HG02610 (cell line): ENCODE data around the gene DDAH1.
"Not testable (repeated sequence)": the region's sequence is repeated elsewhere in the genome, so short reads cannot be mapped to it uniquely, and the experiment has no call there.

Experiments used
- ATAC-seq: cut with Tn5 transposase; IDR thresholded peaks from one replicate; pipeline ENCODE4 v1.9.1; 2021; ENCODE audit warnings: mild to moderate bottlenecking, moderate library complexity; ENCODE audit not compliant: unreplicated experiment

The DDAH1 gene

DNA sequence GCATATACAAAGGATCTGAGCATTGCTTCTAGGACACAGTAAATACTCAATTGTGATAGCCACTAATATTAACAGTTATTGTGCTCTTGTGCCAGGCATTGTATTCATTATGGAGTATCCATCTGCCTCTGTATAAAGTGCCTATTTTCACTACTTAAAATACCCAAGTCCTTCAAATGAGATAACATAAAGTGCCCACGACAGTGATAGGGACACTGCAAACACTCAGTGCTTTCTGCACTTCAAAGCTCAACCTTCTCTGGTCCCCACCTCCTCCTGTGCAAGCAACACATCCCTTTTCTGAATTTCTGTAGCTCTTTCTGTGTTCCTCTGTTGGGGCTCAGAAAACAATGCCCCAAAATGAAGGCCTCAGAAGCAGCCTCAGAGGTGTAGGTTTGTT is 6.6 kb upstream of the DDAH1 start:
- ATAC-seq, result no peak

DNA sequence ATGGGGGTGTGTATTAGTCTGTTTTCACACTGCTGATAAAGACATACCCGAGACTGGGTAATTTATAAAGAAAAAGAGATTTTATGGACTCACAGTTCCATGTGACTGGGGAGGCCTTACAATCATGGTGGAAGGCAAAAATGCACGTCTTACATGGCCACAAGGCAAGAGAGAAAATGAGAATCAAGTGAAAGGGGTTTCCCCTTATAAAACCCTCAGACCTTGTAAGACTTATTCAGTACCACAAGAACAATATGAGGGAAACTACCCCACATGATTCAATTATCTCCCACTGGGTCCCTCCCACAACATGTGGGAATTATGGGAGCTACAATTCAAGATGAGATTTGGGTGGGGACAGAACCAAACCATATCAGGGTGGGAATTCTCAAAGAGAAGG is 5.2 kb upstream of the DDAH1 start:
- not testable (repeated sequence) for ATAC-seq

DNA sequence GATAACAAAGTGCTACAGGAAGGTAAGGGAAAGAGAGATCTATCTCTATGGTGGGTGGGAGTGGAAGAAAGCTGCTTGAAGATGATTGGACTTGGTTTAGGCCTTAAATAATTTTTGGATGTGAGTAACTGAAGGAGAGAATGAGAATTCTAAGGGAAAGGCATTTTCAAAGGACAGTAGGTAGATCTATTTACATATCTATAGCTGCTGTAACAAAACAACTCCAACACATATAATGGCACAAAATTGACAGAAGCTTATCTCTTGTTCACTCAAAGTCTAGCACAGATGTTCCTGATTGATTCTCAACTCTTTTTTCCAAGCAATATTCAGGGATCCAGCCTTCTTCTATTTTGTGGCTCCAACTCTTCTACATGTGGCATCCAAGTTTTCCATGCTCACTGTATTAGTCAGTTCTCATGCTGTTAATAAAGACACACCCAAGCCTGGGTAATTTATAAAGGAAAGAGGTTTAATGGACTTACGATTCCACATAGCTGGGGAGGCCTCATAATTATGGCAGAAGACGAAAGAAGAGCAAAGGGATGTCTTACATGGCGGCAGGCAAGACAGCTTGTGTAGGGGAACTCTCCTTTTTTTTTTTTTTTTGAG is 3.1 kb upstream of the DDAH1 start:
- ATAC-seq, result no peak

DNA sequence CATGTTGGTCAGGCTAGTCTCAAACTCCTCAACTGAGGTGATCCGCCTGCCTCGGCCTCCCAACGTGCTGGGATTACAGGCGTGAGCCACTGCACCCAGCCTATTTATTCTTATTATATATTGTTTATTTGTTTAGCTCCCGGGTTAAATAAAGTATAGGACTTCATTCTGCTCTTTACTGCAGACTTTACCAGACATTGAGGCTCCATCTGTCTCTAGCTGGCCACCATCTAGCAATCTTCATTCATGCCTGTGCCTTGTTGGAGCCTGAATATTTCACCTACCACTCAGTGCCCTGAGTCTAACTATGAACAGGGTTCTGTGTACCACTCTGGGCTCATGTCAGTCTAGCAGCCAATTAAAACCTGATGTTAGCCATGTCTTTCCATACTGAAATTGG is 2.1 kb upstream of the DDAH1 start:
- no peak for ATAC-seq

DNA sequence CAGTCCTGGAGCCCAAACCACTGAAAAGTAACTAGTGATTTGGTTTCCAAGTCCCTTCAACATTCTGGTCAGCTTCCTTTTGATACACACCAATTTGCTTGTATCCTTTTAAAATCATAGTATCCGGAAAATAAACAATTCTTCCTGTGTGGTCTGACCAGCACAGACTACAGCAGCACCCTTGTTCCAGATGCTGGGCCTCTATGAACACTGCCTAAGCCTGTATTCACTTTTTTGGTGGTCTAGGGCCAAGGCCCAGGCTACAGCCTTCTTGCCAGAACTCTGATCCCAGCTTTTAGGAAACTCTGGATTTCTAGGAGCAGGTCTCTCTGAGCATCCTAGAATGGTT is 801 bp upstream of the DDAH1 start:
- no peak for ATAC-seq

DNA sequence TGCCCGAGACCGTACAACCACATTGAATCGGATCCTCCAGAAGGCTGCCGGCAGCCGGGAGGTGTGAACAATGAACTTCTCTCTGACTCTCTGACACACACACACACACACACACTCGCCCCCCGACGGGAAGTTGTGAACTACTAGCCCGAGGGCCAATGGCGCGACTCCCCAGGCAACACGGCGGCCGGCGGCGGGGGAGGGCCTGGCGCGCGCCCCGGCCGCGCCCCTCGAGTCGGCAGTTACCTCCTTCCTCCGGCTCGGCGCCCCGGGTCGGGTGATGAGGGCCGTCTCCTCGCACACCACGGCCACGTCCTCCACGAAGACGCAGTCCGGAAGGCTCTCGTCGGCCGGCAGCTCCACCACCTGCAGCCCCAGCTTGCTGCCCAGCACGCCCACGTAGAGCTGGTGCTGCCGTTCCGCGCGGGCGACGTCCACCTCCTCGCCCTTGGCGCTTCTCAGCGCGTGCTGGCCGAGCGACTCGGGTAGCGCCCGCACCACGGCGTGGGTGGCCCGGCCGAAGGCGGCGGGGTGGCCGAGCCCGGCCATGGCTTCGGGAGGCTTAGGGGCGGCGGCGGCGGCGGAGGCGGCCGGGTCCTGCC is 361 bp downstream of the DDAH1 start:
- peak; percentile 46 for ATAC-seq

DNA sequence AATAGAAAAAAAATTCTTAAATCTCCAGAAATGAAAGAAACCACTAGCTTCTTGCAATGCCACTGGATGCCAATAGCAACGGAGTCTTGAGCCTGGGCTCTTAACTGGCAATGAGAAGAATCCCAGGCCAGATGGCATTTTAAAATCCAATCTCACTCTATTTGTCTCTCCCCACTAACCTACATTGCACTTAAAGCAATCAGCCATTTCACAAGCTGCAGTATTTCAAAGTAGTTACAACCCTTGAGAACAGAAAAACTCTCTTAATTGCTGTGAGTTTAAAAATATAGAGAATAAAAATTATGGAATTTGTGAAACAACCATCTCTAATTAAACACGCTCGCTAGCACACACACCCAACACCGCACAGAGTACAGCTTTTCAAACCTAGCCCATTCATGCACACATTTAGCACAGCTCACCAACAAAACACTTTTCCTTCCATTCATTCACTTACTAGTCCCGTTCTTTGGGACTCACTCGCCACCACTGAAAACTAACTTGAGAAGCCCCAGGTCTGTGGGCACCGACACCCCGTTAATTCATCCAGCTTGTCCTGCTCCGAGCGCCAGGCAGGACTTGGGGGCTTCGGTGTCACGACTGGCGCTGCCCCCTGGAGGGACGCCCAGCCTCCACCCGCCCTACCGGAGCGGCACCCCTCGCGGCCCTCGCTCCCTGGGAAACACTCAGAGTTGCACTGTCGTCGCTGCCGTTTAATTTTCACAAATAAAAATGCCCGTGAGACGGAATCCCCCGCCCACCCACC is 1.0 kb downstream of the DDAH1 start:
- ATAC-seq, result no peak

DNA sequence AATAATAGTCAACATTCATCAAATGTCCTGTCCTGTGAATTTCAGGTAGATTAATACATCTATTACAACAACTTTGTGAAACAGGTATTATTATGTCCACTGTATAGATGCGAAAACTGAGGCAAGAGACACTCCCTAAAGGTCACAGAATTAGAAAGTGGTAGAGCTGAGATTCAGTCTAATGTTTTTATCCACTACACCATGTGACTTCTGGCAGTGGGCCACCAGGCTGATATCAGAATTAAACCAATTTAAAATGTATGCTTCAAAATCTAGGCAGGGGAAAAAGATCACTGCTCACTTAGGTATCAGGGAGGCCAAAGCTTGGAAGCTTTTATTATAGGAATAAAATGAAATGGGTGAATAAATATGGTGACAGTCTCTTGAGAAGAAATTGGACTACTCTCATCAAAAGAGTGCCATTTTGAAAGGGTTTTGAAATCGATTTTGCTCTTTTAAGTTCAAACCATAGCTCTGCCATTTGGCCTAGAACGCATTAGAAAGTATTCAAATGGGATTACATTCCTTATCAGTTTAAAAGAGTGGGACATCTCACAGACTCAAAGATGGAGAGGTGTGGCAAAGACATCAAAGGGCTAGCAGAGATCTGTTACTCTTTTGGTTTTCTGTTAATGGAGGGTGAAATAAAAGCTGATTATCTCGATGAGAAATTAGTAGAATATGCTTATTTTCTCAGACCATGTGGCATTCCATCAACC is 1.9 kb downstream of the DDAH1 start:
- no peak for ATAC-seq

DNA sequence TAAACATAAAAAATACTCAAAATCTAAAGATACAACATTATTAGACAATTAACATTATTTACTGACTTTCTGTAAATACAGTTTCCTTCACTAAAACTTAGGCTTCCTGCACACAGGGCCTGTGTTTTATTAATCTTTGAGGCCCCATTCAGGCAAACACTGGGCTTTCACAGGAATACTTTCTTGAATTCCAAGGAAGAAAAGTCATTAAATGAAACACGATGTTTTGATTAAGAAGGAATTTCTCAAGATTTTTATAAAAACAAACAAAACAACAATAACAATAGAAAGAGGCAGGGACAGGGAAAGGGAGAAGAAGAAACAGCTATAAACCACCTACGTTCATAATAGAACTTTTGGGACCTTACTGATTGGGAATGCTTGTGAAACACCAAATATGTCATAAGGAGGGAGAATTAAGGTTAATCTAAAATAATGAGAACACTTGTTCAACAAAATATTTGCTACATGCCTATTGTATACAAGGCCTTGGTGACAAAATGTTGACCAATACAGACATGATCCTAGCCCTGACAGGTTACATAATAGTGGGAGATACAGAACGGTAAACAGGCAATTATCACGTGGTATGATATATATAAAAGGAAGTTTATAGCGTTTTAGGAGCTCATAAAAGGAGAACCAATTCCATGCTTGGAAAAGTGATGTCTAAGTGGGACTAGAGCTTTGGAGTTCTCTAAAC is 3.6 kb downstream of the DDAH1 start:
- ATAC-seq, result no peak

DNA sequence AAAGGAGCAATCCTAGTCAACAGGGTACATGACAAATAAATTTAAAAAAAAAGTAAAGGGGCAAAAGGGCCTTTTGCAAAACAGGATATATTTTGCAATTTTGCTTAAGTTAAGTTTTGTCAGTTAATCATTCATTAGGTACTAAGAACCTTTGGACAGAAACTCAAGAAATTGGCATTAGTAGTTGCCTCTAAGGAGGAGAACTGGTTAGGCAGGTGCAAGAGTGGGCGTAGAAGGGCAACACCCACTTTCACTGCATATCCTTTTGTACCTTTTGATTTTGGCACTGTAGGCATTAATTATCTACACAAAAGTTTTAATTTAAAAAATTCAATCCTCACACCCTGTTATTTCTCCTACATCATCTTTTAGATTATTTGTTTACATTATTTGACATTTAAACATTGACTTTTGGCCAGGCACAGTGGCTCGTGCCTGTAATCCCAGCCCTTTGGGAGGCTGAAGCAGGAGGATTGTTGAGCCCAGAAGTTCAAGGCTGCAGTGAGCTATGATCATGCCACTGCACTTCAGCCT is 4.3 kb downstream of the DDAH1 start:
- ATAC-seq, result no peak

DNA sequence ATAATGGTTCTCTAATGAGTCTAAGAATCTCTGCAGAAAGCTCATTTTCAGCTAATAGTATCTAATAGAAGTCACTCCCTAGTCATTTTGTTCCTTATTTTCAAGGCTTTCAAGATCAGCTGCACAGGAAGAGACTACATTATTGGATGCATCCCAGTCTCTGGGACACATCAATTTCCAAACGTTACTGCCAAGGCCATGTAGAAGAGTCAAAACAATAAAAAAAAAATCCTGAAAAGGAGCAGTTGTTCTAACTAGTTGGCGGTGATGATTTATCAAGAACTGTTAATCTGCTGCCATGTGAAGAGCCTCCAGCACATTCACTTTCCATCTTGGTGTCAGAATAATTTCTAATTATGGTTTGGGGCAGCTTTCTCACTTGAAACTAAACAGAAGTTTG is 5.7 kb downstream of the DDAH1 start:
- ATAC-seq, result no peak

DNA sequence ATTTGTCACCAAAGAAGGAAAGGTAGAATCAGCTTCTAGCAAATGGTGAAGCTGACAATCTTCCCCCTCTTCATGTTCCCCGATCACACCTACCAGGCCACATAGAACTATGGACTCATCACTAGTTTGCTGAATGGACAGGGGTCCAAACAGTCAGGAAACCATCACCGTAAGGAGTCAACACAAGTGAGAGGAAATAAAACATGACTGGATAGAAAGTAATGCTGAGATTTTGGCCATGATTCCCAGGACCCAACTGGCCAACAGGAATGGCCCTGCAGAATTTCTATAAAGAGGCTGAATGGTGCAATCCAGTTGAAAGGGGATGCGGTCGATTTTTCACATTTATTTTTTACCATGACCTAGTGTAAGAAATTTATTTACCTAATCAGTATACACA is 10.7 kb downstream of the DDAH1 start:
- ATAC-seq, result no peak

DNA sequence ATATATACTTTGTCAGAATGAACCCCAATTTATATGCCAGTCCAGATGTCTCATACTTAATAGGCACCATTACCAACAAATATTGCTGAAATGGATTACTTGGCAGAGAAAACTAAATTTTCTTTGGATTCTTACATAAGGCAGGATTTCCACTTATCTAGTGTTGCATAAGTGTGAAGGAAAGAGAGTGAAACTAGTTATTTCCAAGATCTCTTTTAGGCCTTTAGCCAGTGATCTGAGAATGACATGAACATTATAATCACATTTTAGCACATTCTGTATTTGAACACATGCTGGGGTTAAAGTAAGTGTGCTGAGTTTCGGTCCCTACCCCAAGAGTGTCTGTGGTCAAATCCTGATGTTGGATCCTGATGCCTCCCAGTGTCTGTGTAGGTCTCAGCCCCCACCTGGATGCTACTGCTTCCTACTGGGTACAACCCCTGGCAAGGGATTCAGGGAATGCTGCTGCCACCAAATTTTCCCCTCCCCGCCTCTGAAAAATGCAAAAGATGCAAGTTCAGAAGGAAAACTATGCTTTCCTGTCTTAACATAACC is 11.2 kb downstream of the DDAH1 start:
- ATAC-seq, result no peak

DNA sequence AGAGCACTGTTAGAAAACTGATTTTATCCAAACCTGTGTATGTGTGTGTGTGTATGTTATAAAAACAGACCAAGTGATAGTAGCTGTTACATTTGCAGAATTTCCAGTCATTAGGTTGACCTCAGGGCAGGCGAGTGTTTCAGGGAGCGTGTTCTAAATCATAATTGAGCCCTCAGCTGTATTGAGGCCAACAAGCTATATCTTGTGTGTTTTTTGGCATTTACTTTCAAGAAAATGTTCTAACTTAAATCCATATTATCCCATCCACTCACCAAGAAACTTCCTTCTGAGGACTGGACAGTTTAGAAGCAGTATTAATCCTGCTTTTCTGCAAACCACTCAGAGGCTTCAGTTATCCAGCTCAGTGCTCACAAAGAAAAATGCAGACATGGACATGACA is 12.0 kb downstream of the DDAH1 start:
- no peak for ATAC-seq

DNA sequence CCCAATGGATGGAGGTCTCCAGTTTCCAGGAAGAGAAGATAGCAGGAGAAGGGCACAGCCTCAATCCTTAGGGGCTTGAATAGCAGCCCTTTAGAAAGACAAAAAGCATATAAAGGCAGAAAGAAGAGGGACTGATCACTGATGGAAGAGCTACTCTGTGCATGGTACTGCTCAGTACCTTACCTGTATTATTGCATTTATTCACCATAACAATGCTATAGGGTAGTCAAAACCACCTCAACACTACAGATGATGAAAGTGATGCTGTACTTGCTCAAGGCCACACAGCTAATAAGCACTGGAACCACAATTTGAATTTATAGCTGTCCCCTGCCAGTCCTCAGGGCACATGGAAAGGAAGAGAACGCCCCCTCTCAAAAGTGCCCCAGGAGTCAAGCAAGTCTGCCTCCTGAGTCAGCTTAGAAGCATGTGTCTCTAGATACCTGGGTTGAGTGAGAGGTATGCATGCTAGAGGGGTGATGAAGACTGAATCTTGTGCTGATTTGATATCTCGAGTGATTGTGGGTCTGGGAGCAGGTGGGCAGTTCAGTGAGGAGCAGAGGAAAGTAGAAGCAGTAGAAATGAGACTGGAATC is 13.6 kb downstream of the DDAH1 start:
- no peak for ATAC-seq

DNA sequence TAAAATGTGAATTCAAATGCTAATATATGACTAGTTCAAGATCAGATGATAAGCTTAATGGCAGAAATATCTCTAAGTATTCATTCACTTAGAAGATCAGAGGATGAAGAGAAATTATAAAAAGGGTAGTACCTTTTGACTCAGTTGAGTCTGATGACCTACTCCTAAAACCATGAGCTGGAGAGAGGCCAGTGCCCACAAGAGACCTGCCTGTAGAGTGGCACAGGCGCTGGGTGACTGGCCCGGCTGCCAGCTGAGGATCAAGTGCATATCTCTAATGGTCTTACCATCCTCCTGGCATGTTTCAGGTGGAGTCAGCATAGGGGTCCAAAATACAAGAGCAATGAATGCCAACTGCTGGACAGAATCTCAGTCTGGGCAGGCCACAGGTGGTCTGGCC is 14.1 kb downstream of the DDAH1 start:
- no peak for ATAC-seq

DNA sequence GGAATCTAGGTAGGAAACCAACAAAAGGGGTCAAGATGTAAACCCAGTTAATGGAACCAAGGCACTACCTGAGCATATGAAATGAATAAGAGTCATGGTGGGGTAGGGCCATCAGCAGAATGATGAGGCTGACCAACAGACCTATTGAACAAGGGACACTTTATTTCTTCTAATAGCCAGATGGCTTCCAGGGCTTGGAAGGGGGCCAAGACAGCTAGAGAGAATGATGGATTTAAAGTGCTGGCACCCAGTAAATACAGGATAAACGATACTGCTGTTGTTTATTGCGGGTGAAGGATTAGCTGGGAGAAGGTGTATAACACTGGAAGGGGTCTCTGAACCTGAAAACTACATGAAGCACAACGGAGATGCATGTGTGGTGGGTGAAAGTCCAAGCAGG is 15.6 kb downstream of the DDAH1 start:
- no peak for ATAC-seq

DNA sequence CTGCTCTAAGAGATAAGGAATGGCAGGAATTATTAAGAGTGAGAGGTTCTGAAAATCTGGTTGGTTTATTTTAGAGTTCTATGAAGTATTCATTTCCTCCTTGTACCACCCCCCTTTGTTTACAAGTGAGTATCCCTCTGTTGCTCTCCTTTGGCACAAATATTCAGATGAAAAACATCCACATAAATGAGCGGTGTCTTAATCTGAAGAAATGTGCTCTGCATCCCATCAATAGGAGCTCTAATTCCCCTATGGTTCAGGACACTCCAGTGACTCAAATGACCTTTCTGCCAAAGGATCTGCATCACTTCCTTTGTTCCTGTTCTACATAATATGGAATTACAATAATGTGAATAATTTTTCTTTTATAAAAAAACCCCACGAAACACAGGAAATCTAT is 16.6 kb downstream of the DDAH1 start:
- no peak for ATAC-seq

DNA sequence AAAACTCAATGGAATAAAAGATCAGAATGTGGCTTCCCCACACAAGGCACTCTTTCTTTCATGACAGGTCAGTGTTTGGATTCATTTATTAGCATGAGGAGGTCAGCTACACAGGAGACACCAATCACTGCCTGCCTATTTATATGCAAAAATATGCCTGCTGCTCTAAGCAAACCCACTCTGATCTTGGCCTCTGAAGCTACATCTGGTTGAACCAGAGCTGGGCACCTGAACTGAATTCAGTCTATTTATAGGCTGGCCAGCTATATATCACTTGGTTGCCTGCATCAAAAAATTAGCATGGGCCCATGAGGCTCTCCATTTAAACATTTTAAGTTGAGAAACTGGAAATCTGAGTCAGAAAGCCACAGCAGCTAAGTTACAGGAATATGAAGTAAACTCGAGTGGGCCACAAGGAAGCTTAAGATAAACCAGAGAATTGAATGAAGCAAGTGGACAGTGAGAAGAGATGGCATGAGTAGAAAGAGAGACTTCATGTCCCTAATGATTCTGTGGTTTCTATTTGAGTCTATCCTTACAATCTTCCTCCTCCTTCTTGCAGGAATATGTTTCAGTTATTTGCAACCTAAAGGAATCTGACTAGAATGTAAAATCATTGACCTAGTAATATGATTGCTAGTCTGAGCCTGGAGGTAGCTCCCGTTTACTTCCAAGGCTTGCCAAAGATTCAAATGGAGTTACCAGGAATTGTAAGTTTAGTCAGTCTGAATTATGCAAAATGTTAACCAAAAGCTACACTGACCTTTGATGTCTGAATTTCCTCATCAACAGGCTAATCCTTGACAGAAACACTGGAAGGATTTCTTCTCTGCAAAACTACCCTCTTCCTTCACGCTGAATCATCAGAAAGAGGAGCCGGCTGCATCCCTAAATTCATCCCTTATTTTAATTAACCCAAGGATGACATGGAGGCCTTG is 17.7 kb downstream of the DDAH1 start:
- no peak for ATAC-seq
